Measurements from ENCODE around the gene ATAD1. TPM values are rescaled to one million over a fixed set of nuclear protein-coding genes. Genes with fewer than 3 reads are reported as not detected.
"Not testable (repeated sequence)": the region's sequence is repeated elsewhere in the genome, so short reads cannot be mapped to it uniquely, and the experiment has no call there.

The ATAD1 gene
- total RNA-seq, 1 donor = 43.8 TPM

- H3K4me2 ChIP-seq (ENCODE audit: insufficient read depth, low read length) = no peak overlapping the region
- H3K27ac ChIP-seq (ENCODE audit: low read depth, low read length) = no peak overlapping the region
- no peak overlapping the region for H2AFZ ChIP-seq (ENCODE audit: low read length)
- H4K20me1 ChIP-seq (ENCODE audit: insufficient read depth, low read length) = no peaks in the 10 kb centered on the region
- no peaks in the 10 kb centered on the region for H3K27me3 ChIP-seq (ENCODE audit: insufficient read depth, low read length)
- H3K9me3 ChIP-seq (ENCODE audit: low read depth, low read length) = no peaks in the 10 kb centered on the region
- DNase-seq (ENCODE audit: insufficient read length, low spot score, missing footprints) = no peak
- no peak overlapping the region for H3K4me3 ChIP-seq (ENCODE audit: insufficient read depth, low read length)
- H3K4me1 ChIP-seq (ENCODE audit: insufficient read depth, low read length) = peaks cover 7% of the 10 kb centered on the region
- no peaks in the 10 kb centered on the region for H3K79me2 ChIP-seq (ENCODE audit: insufficient read depth, low read length)
- TF ChIP-seq CTCF (IDR thresholded peaks at IDR 0.05; ENCODE audit: extremely low read depth, low read depth, low read length) = no peak
- peaks cover 31% of the 10 kb centered on the region for H3K36me3 ChIP-seq (ENCODE audit: insufficient read depth, low read length)
These were observed 65.5 kb downstream of the ATAD1 start for GRCh38 chr10:87752566-87752965.

GRCh38 chr10:87751274-87751673, 66.8 kb downstream of the ATAD1 start:
- no peak overlapping the region for H3K4me3 ChIP-seq (ENCODE audit: insufficient read depth, low read length)
- peaks cover 2% of the 10 kb centered on the region for H4K20me1 ChIP-seq (ENCODE audit: insufficient read depth, low read length)
- H3K9me3 ChIP-seq (ENCODE audit: low read depth, low read length) = no peaks in the 10 kb centered on the region
- no peaks in the 10 kb centered on the region for H3K27me3 ChIP-seq (ENCODE audit: insufficient read depth, low read length)
- no peak overlapping the region for H3K4me2 ChIP-seq (ENCODE audit: insufficient read depth, low read length)
- H3K27ac ChIP-seq (ENCODE audit: low read depth, low read length) = no peak overlapping the region
- H2AFZ ChIP-seq (ENCODE audit: low read length) = no peak overlapping the region
- no peak for DNase-seq (ENCODE audit: insufficient read length, low spot score, missing footprints)
- H3K36me3 ChIP-seq (ENCODE audit: insufficient read depth, low read length) = peaks cover 33% of the 10 kb centered on the region
- peaks cover 7% of the 10 kb centered on the region for H3K4me1 ChIP-seq (ENCODE audit: insufficient read depth, low read length)
- TF ChIP-seq CTCF (IDR thresholded peaks at IDR 0.05; ENCODE audit: extremely low read depth, low read depth, low read length) = no peak
- no peaks in the 10 kb centered on the region for H3K79me2 ChIP-seq (ENCODE audit: insufficient read depth, low read length)

- Histone ChIP-seq H3K79me2 (ENCODE audit: insufficient read depth, low read length) (no peaks in the 10 kb centered on the region), H3K4me1 (ENCODE audit: insufficient read depth, low read length) (peaks cover 7% of the 10 kb centered on the region), H3K27ac (ENCODE audit: low read depth, low read length) (no peak overlapping the region), H3K36me3 (ENCODE audit: insufficient read depth, low read length) (peaks cover 32% of the 10 kb centered on the region), H2AFZ (ENCODE audit: low read length) (no peak overlapping the region), H4K20me1 (ENCODE audit: insufficient read depth, low read length) (peaks cover 2% of the 10 kb centered on the region), H3K4me3 (ENCODE audit: insufficient read depth, low read length) (no peak overlapping the region), H3K27me3 (ENCODE audit: insufficient read depth, low read length) (no peaks in the 10 kb centered on the region), H3K9me3 (ENCODE audit: low read depth, low read length) (no peaks in the 10 kb centered on the region), H3K4me2 (ENCODE audit: insufficient read depth, low read length) (no peak overlapping the region)
- no peak for DNase-seq (ENCODE audit: insufficient read length, low spot score, missing footprints)
- TF ChIP-seq CTCF (IDR thresholded peaks at IDR 0.05; ENCODE audit: extremely low read depth, low read depth, low read length) = no peak
These were observed 67.2 kb downstream of the ATAD1 start for GRCh38 chr10:87750817-87751216.

- H3K27me3 ChIP-seq (ENCODE audit: insufficient read depth, low read length) = no peaks in the 10 kb centered on the region
- H3K79me2 ChIP-seq (ENCODE audit: insufficient read depth, low read length) = no peaks in the 10 kb centered on the region
- H3K9me3 ChIP-seq (ENCODE audit: low read depth, low read length) = no peaks in the 10 kb centered on the region
- peaks cover 2% of the 10 kb centered on the region for H4K20me1 ChIP-seq (ENCODE audit: insufficient read depth, low read length)
- peaks cover 7% of the 10 kb centered on the region for H3K4me1 ChIP-seq (ENCODE audit: insufficient read depth, low read length)
- DNase-seq (ENCODE audit: insufficient read length, low spot score, missing footprints) = no peak
- H3K36me3 ChIP-seq (ENCODE audit: insufficient read depth, low read length) = peaks cover 36% of the 10 kb centered on the region
- no peak overlapping the region for H3K4me2 ChIP-seq (ENCODE audit: insufficient read depth, low read length)
- peak overlapping the region; percentile 1 for H3K27ac ChIP-seq (ENCODE audit: low read depth, low read length)
- H2AFZ ChIP-seq (ENCODE audit: low read length) = no peak overlapping the region
- no peak for TF ChIP-seq CTCF (IDR thresholded peaks at IDR 0.05; ENCODE audit: extremely low read depth, low read depth, low read length)
- H3K4me3 ChIP-seq (ENCODE audit: insufficient read depth, low read length) = no peak overlapping the region
These were observed 67.9 kb downstream of the ATAD1 start for GRCh38 chr10:87750001-87750671.

DNA sequence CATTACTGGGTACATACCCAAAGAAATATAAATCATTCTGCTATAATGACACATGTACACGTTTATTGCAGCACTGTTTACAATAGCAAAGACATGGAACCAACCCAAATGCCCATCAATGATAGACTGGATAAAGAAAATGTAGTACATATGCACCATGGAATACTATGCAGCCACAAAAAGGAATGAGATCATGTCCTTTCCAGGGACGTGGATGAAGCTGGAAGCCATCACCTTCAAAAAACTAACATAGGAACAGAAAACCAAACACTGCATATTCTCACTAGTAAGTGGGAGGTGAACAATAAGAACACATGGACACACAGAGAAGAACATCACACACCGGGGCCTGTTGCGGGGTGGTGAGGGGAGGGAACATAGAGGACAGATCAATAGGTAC, 69.8 kb downstream of the ATAD1 start:
- H3K36me3 ChIP-seq (ENCODE audit: insufficient read depth, low read length) = peaks cover 54% of the 10 kb centered on the region
- not testable (repeated sequence) for H2AFZ ChIP-seq (ENCODE audit: low read length); H3K4me3 ChIP-seq (ENCODE audit: insufficient read depth, low read length); DNase-seq (ENCODE audit: insufficient read length, low spot score, missing footprints); H3K9me3 ChIP-seq (ENCODE audit: low read depth, low read length); H3K27me3 ChIP-seq (ENCODE audit: insufficient read depth, low read length); H3K79me2 ChIP-seq (ENCODE audit: insufficient read depth, low read length); H3K4me1 ChIP-seq (ENCODE audit: insufficient read depth, low read length); H3K4me2 ChIP-seq (ENCODE audit: insufficient read depth, low read length); H3K27ac ChIP-seq (ENCODE audit: low read depth, low read length); H4K20me1 ChIP-seq (ENCODE audit: insufficient read depth, low read length)

Data from osteoblast (primary cell).